Stimulated activated CD8-positive, alpha-beta memory T cell treated with anti-CD3 and anti-CD28 coated beads, Interleukin-15, amount 100 ng/mL, for 1 hour (primary cell): ENCODE data around the gene AKAP6.

Experiments used
- DNase-seq: peaks from one replicate; pipeline ENCODE4 v3.0.0-alpha.2; 2020; ENCODE audit warnings: low read depth

AKAP6 gene

DNA sequence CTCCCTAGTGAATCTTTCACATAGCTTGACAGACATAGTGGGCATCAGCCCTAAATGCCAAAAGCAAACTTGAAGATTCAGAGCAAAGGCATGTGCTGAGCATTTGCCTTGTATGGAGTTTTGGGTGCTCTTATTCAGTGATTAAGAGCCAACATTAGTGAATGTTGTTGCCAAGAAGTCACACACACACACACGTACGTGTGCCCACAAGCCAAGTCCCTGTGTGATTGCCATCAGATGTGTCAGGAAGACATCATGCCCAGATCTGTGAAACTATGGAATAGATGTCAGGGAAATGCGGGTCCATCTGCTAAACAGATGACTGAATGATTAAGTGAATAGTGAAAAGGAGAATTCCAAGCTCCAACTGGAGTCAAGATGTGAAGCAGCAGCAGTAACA, 149.0 kb downstream of the AKAP6 start:
- no peak for DNase-seq

DNA sequence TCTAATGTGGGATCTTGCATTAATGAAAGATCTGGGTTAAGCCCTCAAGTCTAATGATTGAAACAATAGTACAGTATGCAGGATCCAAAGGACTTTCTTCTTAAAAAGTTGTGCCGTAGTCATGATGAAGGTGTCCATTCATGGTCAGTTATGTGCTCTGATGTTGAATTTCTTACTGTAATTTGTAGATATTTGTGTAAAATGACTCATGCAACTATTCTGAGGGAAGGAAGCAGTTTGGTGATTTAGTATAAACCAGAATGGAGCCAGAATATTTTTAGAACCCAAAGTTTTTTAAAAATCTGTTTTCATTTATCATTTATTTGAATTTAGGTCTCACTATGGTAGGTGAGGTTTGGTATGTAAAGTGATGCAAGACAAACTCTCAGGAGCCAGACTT, 151.2 kb downstream of the AKAP6 start:
- no peak for DNase-seq

DNA sequence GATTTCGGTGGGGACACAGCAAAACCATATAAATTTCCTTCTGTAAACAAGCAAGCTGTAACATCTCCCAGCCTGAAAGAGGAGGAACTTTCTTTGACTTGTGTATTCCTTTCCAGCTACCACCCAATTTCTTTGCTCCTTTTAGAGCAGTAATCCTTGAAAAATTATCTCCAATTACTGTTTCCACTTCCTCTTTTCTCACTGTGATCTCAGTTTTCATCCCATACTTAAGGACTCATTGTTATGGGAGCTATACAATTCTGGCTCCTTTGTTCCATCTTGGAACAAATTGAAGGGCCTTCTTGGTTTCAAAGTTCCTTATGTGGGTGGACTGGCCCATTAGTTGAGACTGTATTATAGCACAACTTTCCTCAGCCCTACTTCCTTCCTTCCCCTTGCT, 152.6 kb downstream of the AKAP6 start:
- DNase-seq, result no peak

DNA sequence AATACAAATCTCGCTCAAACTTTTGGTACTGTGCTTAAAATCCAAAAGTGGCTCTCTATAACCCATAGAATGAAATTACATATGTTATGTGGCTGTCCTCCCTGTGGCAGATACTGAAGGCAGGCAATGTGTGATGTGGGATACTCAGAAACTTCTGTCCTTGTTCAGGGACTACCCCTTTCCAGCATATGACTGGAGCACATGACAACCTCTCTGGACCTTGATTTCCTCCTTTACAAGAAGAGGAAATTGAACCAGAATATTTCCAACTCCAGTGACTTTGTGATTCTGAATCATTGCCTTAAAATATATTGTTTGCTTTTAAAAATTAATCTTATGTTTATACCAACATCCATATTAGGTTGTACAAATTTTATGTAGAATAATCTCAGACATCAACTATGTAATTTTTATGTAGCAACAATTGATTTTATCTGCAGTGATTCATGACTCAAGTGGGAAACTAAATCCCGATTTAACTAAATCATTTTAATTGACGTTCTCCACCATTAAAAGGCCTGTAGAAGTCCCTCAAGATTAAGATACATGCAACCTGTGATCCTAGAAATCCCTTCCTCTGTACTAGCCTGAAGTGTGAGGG, 162.4 kb downstream of the AKAP6 start:
- no peak for DNase-seq

DNA sequence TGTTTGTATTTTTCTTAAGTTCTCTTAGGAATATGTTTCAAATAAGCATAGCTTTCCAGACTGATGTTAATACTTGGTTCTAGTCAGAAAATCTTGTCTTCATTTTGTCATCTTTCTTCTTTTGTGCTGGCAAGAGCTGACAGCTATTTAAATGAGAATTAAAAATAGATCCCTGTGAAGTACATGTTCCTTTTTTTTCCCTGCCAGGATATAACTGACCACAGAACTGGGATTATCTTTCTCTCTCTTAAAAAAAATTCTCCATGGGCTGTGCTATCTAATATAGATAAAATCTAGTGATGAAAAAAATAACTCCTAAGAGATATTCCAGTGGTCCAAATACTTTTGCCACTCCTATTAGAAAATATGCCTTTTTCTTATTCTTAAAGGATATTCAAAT, 163.4 kb downstream of the AKAP6 start:
- DNase-seq, result no peak

DNA sequence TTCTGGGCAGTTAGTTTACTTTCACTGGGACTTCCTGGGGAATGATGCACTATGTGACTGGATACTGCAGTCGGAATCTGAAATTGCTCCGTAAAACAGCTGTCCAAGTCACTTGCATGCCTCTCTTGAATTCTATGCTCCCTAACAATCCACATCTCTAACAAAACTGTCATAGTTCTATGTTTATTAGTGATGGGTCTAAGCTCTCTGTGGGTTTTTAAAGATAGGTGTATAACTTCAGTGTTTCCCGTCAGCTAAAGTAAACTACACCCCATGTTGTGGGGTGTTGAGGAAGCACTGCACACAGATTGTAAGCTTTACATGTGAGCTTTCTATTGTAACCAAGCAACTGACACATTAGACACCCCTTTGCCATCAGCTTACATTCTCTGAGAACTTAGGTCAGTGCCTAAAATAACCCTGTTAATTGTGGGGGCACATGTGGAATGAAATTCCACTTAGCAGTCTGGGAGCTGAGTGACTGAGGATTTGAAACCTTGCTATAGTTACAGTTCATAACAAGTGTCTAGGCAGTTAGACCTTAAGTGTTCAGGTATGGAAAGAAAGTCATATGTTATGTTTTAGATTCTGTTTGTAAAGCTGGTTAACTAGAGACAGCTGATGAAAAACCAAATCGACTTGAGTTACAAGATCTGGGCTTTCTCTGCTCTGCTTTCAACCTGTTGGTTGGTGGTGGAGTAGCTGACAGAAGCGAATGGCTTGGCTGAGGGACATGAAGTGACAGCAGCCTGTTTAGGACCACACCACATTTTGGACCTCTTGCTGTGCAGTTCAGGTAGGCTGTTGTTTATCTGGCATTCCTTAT, 165.7 kb downstream of the AKAP6 start:
- DNase-seq, result no peak

DNA sequence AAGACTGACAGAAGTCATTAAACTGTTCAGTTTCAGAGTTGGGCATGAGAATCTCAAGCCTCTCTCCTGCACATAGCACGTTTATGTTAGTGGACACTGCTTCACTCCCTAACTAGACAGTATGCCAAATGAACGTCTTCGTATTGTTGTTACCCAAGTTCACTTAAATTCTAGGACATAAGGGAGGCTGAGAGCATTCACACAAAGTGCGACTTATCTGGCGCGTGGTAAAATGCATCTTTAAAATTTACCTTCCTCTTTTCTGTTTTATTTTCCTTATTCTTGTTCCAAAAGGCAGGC, 166.3 kb downstream of the AKAP6 start:
- no peak for DNase-seq

DNA sequence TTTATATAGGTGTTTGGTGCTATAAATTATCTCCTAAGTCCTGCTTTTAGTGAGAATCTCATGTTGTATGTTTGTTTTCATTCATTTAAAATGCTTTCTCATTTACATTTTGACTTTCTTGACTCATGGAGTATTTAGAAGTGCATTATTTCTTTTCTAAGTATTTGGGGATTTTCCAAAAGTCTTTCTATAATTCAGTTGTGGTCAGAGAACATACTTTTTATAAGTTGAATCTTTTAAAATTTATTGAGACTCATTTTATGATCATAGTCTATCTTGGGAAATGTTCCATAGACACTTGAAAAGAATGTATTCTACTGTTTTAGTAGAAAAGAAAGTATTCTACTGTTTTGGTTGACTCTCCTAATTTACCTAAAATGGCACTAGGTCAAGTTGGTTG, 168.2 kb downstream of the AKAP6 start:
- DNase-seq, result no peak

DNA sequence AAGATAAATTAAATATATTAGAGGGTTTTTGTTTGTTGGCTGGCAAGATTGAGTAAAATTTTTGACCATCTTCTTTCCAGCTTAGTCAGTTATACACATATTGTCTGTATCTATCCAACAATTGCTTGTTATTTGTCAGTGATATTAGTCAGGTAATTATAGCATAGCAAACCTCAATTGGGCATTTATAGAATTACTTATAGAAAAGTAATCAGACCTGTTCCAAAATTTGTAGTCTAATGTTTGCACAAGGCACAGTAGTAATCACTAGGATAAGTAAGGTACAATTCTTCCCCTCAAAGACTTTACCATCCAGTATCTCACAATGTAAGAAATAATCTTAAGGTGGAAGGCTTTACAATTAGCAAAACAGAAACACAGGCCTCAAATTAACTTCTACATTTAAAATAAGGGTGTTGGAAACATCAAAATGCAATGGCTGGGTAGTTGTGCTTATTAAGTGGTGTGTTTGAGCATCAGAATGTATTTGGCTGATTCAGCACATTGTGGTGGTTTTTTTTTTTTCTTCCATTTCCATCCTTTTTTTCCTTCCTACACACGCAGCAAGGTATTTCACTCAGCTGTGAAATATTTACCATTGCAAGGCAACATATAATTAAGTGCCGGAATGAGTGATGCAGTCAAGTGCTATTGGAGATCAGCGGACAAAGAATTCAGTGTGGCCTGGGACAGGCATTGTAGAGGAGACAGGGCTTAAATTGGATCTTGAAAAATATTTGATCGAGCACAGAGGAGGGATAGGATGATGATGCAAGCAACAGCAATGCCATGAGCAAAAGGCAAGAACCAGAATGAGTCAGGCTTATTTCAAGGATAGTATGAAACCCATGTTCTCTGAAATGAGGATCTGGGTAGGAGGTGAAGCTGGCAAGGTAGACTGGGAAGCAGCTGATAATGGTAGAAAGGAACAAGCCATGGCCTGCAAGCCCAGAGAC, 178.2 kb downstream of the AKAP6 start:
- DNase-seq, result no peak

DNA sequence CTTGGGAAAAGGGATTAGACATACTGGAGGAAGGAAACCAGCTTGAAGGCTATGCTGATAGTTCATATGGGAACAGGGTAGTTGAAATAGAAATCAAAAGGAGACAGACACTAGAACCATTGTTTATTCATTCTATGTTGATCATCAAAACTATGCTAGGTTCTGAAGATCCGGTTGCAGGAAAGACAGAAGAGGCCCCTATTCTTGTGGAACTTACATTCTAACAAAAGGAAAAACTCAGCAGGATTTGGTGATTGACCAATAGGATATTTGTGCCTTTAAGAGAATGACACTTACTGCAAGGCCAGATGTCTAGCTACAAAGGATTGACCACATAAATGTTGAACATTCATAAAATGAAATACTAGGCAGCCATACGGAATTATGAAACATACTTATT, 179.2 kb downstream of the AKAP6 start:
- no peak for DNase-seq

DNA sequence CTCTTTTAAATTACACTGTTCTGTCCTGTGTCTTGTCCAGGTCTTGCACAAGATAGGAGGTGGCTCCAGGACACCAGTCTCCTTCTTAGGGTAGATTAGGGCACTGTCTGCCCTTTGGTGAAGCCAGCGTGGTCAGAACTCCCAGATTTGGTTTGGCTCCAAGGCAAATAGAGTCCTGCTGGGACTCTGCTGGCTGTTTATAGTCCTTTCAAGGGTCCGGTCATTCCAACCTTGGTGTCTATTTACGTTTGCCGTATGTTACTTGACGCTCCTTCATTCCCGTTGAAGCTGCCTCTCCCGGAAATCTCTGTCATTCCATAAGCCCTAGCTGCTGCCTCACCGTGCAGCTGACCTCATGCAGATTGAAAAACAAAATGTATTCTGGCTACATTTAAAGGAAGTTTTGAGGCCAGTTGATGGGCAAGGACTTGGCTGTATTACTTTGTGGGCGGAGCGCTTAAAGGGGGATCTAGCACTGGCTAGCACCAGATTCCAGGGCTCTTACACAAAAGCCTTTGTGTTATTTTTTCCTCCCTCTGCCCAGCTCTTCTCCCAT, 180.6 kb downstream of the AKAP6 start:
- no peak for DNase-seq

DNA sequence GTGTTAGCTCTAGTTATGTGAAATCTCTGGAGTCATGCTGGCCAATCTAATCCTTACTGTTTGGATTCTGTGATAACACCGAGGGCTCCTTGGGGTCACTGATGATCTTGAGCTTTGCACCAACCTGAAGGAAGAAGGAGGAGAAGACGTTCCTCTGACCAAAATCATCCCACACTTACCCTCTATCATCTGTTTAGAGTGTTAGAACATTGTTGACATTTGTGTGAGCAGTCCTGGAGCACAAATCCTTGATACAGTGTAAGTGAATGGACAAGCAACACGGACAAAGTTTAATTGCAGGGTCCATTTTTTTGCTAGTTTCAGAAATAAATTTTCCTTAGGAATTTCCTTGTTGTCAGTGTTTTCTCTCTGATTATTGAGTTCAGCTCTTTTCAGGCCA, 181.7 kb downstream of the AKAP6 start:
- DNase-seq, result no peak

DNA sequence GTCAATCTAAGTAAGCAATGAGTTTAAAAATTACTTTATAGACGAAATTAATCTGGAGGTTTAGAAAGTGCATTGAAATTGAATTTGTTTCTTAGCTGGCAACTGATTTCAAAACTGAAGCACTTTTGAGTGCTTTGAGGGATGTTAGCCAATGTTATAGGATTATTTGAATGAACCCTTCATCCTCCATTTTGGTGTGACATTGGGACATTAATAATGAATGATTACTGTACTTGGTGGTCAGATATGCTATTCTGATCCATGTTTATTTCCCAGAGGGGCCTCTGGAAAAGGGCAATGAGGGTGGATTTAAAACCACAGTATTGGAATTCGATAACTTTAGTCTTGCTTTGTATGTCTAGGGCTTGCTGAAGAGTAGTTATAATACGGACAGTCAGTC, 183.2 kb downstream of the AKAP6 start:
- DNase-seq, result no peak

DNA sequence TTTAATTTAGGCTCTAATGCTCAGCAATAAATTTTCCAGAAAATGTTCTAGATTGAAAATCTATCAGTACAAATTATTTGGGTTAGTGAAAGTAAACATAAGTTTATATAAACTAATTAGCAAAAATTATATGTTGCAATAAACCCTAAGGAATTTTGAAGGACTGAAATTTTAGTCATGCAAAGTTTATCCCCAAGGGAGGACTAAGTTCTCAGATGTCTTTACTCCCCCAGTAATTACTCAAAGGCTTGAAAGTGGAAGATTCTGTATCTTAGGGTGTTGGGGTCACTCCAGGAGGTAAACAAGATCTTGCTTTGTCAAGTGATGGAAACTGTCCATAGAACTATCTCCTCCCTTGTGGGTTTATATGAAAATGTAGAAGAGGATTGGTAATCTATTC, 183.7 kb downstream of the AKAP6 start:
- no peak for DNase-seq

DNA sequence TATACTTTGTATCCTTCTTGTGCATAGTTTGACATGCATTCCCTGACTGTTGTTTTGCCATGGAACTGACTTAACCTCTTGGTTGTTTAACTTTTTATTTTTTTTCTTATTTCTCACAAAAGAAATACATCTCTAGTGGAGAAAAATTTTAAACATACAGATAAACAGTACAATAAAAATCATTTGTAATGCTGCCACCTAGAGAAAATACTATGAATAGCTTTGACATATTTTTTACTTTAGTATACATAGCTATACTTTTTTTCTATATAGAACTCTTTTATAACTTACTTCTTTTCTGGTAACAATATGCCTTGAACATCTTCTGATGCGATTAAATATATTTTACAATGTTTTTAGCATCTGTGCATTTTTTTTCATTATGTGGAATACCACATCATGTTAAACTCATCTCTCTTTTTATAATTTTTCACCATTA, 184.5 kb downstream of the AKAP6 start:
- DNase-seq, result no peak

DNA sequence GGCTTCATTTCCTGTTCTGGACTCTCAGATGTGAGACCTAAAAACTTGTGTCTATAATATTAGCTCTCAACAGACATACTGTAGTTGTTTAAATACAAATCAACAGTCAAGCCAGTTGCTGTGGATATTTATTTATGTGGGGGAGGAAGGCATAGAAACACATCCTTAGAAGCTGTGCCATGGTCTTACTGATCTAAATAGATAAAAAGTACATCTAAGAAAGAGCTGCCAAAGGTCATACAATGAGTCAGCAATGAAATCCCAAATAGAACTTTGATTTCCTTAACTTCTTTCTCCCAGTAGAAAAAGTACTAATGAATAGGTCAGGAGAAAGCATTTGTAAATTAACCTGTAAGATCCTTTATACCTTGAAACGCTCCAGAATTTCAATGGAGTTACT, 185.1 kb downstream of the AKAP6 start:
- DNase-seq, result no peak

DNA sequence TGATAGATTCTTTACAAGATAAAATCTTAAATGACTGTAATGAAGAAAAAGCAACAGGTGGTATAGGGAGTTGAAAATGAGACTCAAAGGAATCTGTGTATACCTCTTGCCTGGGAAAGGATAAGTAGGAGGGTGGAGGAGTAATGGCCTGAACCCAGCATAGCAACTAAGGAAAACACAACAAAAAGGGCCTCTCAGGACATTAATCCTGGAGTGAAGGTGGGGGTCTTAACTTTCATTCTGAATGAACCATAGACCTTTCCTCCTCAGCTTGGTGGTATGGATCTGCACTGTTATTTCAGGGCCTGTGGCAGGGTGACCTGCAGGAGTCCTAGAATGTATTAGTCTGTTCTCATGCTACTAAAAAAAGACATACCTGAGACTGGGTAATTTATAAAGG, 185.6 kb downstream of the AKAP6 start:
- no peak for DNase-seq

DNA sequence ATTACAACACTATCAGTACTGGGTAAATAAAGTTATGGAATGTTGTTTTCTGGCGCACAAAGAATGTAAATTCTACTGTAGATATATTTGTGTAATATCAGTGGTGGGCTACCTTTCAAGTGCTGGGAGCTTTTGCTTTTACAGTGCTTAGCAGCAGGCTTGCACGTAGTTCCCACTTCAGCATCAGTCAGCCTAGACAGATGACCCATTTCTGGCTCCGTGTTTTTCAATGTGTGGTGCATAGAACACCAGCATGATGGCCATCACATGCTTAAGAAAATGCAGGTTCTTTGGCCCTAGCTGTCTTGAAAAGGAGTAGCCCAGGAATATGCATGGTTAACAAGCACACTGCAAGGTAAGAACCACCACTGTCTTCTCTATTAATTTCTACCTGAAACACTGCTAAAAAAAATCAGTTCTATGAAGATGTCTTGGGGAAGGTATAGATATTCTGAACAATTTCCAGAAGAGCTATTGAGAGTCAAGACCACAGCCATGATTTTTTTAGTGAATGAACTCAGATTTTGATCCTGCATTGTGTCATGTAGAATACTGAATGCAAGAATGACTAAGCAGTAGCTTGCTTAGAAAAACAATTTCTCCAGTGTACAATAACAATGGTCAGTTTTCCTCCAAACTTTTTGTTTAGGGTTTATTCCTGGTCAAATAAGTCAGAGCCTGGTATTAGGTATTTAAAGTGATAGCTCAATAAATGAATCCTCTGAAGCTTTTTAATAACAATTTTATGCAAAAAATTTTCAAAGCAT, 195.7 kb downstream of the AKAP6 start:
- no peak for DNase-seq

DNA sequence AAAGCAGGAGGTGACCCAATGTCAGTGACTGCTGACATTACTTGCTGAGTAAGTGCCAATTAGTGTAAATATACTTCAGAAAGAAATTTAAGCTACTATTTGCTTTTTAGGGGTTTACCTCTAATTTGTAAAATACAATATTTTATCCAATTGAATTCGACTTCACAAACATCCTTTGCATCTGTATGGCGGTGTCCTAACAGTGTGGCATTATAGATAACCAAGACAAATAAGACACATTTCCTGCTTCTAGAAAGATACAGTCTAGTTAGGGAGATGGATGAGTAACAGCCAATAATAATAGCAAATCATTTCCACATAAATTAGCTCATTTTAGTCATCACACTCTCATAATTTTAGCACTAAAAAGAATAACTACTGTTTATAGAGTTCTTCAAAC, 196.5 kb downstream of the AKAP6 start:
- no peak for DNase-seq

DNA sequence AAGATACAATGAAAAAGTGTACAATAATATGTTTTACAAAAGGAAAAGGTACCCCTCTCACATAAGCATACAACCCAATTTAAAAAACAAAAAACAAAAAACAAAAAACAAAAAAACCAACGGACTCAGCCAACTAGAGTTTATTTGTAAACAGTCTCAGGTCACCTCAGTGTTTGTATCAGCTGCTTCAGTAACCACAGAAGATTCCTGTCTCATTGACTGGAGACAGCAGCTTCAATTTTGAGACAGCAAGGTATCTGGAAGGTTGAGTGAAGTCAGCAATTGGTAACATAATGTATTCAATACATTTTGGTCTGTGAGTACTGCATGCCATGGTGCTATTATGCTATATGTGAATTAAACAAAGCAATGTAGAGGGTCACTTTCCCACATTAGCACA, 201.7 kb downstream of the AKAP6 start:
- no peak for DNase-seq

DNA sequence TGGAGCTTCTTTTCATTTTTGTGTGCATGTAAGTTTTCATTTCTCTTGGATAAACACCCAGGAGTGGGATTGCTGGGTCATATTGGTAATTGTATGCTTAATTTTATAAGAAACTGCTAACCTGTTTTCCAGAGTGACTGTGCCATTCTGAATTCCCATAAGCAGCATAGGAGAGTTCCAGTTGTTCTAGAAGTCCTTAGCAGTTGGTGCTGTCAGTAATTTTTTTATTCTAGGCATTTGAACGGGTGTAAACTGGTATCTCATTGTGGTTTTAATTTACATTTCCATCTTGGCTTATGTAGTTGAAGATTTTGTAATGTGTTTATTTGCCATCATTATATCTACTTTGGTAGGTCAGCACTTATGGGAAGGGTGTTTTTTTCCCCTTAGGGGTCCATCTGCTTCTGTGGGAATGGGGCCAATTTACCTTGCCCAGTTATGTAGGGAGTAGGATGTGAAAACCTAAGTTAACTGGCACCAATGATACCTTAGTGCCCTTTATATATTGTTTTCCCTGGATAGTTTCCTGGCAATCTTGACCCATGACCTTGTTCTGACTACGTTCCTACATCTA, 202.9 kb downstream of the AKAP6 start:
- DNase-seq, result no peak

DNA sequence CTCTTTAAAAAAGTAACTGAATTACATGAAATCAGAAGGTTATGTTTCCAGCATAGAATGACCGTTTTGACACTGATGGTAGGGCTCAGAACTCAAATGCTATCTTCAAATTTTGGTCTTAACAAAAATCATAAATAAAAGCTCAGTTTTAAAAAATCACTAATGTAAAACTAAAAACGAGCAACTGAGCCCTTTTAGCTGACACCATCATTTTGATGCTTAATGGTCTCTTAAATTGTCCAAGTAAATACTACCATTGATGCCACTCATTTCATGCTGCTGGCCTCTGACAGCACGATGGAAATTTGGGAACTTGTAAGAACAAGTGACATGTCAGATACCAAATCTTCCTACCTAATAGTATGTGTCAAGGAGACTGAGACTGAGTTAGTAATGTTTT, 205.0 kb downstream of the AKAP6 start:
- DNase-seq, result no peak
